Calu3 (cell line): ENCODE data around the gene CELF4. TPM values are rescaled to one million over a fixed set of nuclear protein-coding genes. Genes with fewer than 3 reads are reported as not detected.

Experiments used
- BruUV-seq: library from RNA; stranded (reverse); fragments of 400-500 nt; replicated peaks from 2 replicates; lab custom pipeline; 2021; lab: Mats Ljungman, UMichigan
- CTCF ChIA-PET: fragments of 300-600 bp; sonication (Branson Sonifier 250); formaldehyde crosslinking; loops from one replicate; lab custom pipeline; 2022; ENCODE audit warnings: antibody characterized with exemption; lab: Charles Lee
- DNase-seq: peaks from one replicate; pipeline ENCODE4 v3.0.0; 2022
- H3K27ac Mint-ChIP-seq: one replicate; pipeline ENCODE4 v1.8.0; 2022; ENCODE audit warnings: mixed read lengths; ENCODE audit not compliant: unreplicated experiment
- H3K27me3 Mint-ChIP-seq: one replicate; pipeline ENCODE4 v1.8.0; 2022; ENCODE audit warnings: mixed read lengths; ENCODE audit not compliant: unreplicated experiment
- H3K36me3 Mint-ChIP-seq: one replicate; pipeline ENCODE4 v1.8.0; 2022; ENCODE audit warnings: mild to moderate bottlenecking, moderate library complexity, mixed read lengths; ENCODE audit not compliant: insufficient read depth, unreplicated experiment
- H3K4me1 Mint-ChIP-seq: one replicate; pipeline ENCODE4 v1.8.0; 2022; ENCODE audit warnings: mild to moderate bottlenecking, low read depth, mixed read lengths; ENCODE audit not compliant: unreplicated experiment
- H3K4me3 Mint-ChIP-seq: one replicate; pipeline ENCODE4 v1.8.0; 2022; ENCODE audit warnings: mild to moderate bottlenecking, low read depth, moderate library complexity, mixed read lengths; ENCODE audit not compliant: unreplicated experiment
- H3K9me3 Mint-ChIP-seq: one replicate; pipeline ENCODE4 v1.8.0; 2022; ENCODE audit warnings: low read depth, mixed read lengths; ENCODE audit not compliant: unreplicated experiment
- intact Hi-C: fragments of 100-400 bp; cut with micrococcal nuclease; formaldehyde crosslinking; loops from one replicate; pipeline ENCODE4 v1.10.0; 2022; ENCODE audit not compliant: unreplicated experiment
- total RNA-seq: library from RNA; stranded (reverse); gene quantifications from 2 replicates; pipeline ENCODE4 v1.2.3, GENCODE V29; 2022
- TF ChIP-seq, protein P1 (sequence below): fragments of 200-600 bp; IDR thresholded peaks from one replicate; pipeline ENCODE4 v1.8.0; 2022; ENCODE audit warnings: antibody characterized with exemption; ENCODE audit not compliant: unreplicated experiment

The CELF4 gene
- total RNA-seq, 1 experiment from 2014 or later: 7.8 TPM

DNA sequence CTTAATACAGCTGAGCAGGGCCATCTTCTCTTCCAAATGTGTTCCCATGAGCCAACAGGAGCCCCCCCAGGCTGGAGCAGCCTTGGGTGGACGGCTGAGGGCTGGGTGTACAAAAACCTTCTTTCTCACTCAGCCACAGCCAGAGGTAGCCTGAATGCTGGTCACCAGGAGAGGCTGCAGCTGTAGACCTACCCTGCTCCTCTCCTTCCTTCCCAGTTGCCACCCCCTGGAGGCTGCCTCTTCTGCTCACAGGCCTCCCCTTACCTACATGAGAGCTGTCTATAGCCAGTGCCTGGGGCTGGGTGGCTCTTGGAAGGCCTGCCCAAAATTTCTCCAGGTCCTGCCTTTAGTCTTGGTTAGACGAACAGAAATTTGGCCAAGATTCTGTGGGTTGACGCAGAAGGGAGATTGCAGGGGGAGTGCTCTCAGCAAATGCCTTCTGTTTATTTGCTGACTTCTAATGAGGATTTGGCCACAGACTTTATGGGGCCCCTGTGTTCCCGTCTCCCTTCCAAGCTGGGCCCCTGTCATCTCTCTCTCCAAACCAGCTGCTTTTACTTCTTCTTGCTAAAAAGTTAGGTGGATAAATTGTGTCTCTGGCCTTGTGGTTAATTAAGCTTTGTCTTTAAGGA is 18.3 kb downstream of the CELF4 start:
- no peak overlapping the region for H3K27ac Mint-ChIP-seq
- intact Hi-C loops: no loop called here
- BruUV-seq: no TSS peak
- H3K9me3 Mint-ChIP-seq: no peaks in the 10 kb centered on the region
- CTCF ChIA-PET: no interaction called here
- no peak for DNase-seq
- H3K4me1 Mint-ChIP-seq: no peaks in the 10 kb centered on the region
- TF ChIP-seq, protein P1, sequence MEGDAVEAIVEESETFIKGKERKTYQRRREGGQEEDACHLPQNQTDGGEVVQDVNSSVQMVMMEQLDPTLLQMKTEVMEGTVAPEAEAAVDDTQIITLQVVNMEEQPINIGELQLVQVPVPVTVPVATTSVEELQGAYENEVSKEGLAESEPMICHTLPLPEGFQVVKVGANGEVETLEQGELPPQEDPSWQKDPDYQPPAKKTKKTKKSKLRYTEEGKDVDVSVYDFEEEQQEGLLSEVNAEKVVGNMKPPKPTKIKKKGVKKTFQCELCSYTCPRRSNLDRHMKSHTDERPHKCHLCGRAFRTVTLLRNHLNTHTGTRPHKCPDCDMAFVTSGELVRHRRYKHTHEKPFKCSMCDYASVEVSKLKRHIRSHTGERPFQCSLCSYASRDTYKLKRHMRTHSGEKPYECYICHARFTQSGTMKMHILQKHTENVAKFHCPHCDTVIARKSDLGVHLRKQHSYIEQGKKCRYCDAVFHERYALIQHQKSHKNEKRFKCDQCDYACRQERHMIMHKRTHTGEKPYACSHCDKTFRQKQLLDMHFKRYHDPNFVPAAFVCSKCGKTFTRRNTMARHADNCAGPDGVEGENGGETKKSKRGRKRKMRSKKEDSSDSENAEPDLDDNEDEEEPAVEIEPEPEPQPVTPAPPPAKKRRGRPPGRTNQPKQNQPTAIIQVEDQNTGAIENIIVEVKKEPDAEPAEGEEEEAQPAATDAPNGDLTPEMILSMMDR: no peak
- H3K27me3 Mint-ChIP-seq: peaks cover 97% of the 10 kb centered on the region
- no peaks in the 10 kb centered on the region for H3K36me3 Mint-ChIP-seq
- H3K4me3 Mint-ChIP-seq: no peak overlapping the region

DNA sequence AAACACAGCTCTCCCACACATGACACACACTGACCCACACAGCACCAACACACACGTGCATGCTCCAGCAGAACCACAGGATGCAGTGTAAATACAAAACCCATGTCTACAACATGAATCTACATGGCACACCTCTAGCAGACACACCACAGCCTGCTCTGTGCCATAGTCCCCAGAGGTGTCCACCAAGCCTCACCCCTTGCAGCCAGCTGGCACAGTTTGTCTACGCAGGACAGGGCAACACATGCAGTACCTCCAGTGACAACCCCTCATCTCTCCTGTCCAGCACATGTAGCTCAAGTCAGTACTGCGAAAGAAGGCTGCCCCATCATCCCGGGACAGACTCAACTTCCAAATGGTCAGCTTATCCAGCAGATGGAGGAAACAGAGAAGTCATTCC is 18.9 kb downstream of the CELF4 start:
- TF ChIP-seq, protein P1: no peak
- no peaks in the 10 kb centered on the region for H3K4me1 Mint-ChIP-seq
- H3K36me3 Mint-ChIP-seq: no peaks in the 10 kb centered on the region
- no TSS peak for BruUV-seq
- intact Hi-C loops: no loop called here
- DNase-seq: no peak
- CTCF ChIA-PET: no interaction called here
- no peak overlapping the region for H3K27ac Mint-ChIP-seq
- H3K27me3 Mint-ChIP-seq: peaks cover 97% of the 10 kb centered on the region
- no peak overlapping the region for H3K4me3 Mint-ChIP-seq
- no peaks in the 10 kb centered on the region for H3K9me3 Mint-ChIP-seq

DNA sequence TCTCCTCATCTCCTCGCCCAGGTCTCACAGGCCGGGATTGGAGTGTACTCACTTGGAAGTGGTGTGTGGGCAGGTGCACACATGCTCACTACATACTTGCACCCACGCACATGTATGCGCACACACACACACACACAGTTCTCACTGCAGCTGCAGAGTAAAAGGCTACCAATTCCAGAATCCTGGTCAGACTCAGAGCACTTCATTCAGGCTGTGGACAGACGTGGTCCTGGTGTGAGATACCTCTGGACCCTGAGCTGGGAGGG is 19.4 kb downstream of the CELF4 start:
- peaks cover 97% of the 10 kb centered on the region for H3K27me3 Mint-ChIP-seq
- DNase-seq: no peak
- H3K4me1 Mint-ChIP-seq: no peaks in the 10 kb centered on the region
- H3K36me3 Mint-ChIP-seq: no peaks in the 10 kb centered on the region
- intact Hi-C loops: no loop called here
- no peak overlapping the region for H3K27ac Mint-ChIP-seq
- H3K9me3 Mint-ChIP-seq: no peaks in the 10 kb centered on the region
- no peak overlapping the region for H3K4me3 Mint-ChIP-seq
- BruUV-seq: no TSS peak
- TF ChIP-seq, protein P1: no peak
- CTCF ChIA-PET: no interaction called here

- intact Hi-C loops: no loop called here
- no peak overlapping the region for H3K27ac Mint-ChIP-seq
Observed at GRCh38 chr18:37545461-37546271, 19.9 kb downstream of the CELF4 start.

More at GRCh38 chr18:37545461-37546271, 19.9 kb downstream of the CELF4 start:
- DNase-seq: no peak
- H3K36me3 Mint-ChIP-seq: no peaks in the 10 kb centered on the region
- CTCF ChIA-PET: no interaction called here
- peaks cover 97% of the 10 kb centered on the region for H3K27me3 Mint-ChIP-seq
- H3K9me3 Mint-ChIP-seq: no peaks in the 10 kb centered on the region
- TF ChIP-seq, protein P1: no peak
- BruUV-seq: no TSS peak
- no peak overlapping the region for H3K4me3 Mint-ChIP-seq
- no peaks in the 10 kb centered on the region for H3K4me1 Mint-ChIP-seq
